H1 (cell line): Measurements from ENCODE around the gene LCN15. TPM values are rescaled to one million over a fixed set of nuclear protein-coding genes. Genes with fewer than 3 reads are reported as not detected.

Experiments used
- CTCF ChIA-PET: fragments of 300-600 bp; sonication (Branson Sonifier 250); formaldehyde crosslinking; loops from one replicate; lab custom pipeline; 2021; ENCODE audit not compliant: partially characterized antibody; lab: Charles Lee
- POLR2A ChIA-PET: fragments of 300-600 bp; sonication (Branson Sonifier 250); formaldehyde crosslinking; loops from one replicate; lab custom pipeline; 2021; ENCODE audit warnings: inconsistent platforms; ENCODE audit not compliant: partially characterized antibody; lab: Charles Lee
- DNase-seq, 2 experiments: peaks; one replicate each; pipeline versions ENCODE4 v3.0.0 to v3.0.0-alpha.2; 2010 to 2022; ENCODE audit warnings: low spot score in 2 of 2, low read depth in 1 of 2, mixed read lengths in 1 of 2
- FAIRE-seq: peaks from 2 replicates; lab custom pipeline; 2011; peaks lifted over from hg19 to GRCh38; lab: Jason Lieb, UNC
- H2AFZ ChIP-seq: 2 replicates; pipeline ENCODE4 v1.8.1; 2012; ENCODE audit warnings: low read length, inconsistent platforms
- H2AK5ac ChIP-seq: 2 replicates; pipeline ENCODE4 v1.6.1; 2013; ENCODE audit warnings: low read depth, low read length
- H2BK120ac ChIP-seq: replicated peaks from 2 replicates; pipeline ENCODE3; 2013; ENCODE audit warnings: low read depth, low read length, inconsistent platforms
- H2BK12ac ChIP-seq: 2 replicates; pipeline ENCODE4 v1.6.1; 2013; ENCODE audit warnings: low read depth, low read length
- H2BK15ac ChIP-seq: 2 replicates; pipeline ENCODE4 v1.6.1; 2013; ENCODE audit warnings: low read length
- H2BK20ac ChIP-seq: 2 replicates; pipeline ENCODE4 v1.6.1; 2013; ENCODE audit warnings: low read length
- H2BK5ac ChIP-seq: 2 replicates; pipeline ENCODE4 v1.6.1; 2013; ENCODE audit warnings: low read depth, low read length
- H3K14ac ChIP-seq: 2 replicates; pipeline ENCODE4 v1.6.1; 2013; ENCODE audit warnings: inconsistent platforms; ENCODE audit not compliant: insufficient read length
- H3K18ac ChIP-seq: 2 replicates; pipeline ENCODE4 v1.6.1; 2013; ENCODE audit warnings: low read length; ENCODE audit errors: extremely low read depth
- H3K23ac ChIP-seq: 2 replicates; pipeline ENCODE4 v1.6.1; 2013; ENCODE audit warnings: inconsistent platforms; ENCODE audit not compliant: insufficient read length
- H3K23me2 ChIP-seq: 2 replicates; pipeline ENCODE4 v1.6.1; 2013; ENCODE audit warnings: low read depth, low read length
- H3K27ac ChIP-seq: 2 replicates; pipeline ENCODE4 v1.6.1; 2011; ENCODE audit warnings: low read depth, low read length, inconsistent platforms
- H3K27me3 ChIP-seq, 4 experiments: replicated peaks in 1 of 4; 1 replicate in 1 of 4; 2 replicates in 3 of 4; pipeline versions ENCODE4 v1.6.1 to v1.8.1; 2011 to 2013; ENCODE audit warnings: low read length in 3 of 4, mild to moderate bottlenecking in 3 of 4, inconsistent platforms in 2 of 4, mixed read lengths in 2 of 4, moderate library complexity in 1 of 4; ENCODE audit not compliant: control insufficient read depth in 3 of 4, insufficient read depth in 3 of 4; ENCODE audit errors: extremely low read depth in 1 of 4
- H3K36me3 ChIP-seq, 4 experiments: 2 replicates each; pipeline versions ENCODE4 v1.6.1 to v1.8.1; 2011 to 2013; ENCODE audit warnings: mild to moderate bottlenecking in 4 of 4, low read length in 3 of 4, moderate library complexity in 2 of 4, control low read depth in 1 of 4, inconsistent platforms in 1 of 4; ENCODE audit not compliant: insufficient read depth in 4 of 4, control insufficient read depth in 2 of 4
- H3K4ac ChIP-seq: replicated peaks from 2 replicates; pipeline ENCODE3; 2013; ENCODE audit warnings: low read length, low read depth, mixed read lengths, inconsistent platforms; ENCODE audit not compliant: insufficient read length
- H3K4me1 ChIP-seq, 4 experiments: replicated peaks in 1 of 4; 1 replicate in 1 of 4; 2 replicates in 3 of 4; pipeline versions ENCODE4 v1.6.1 to v1.8.1; 2011 to 2013; ENCODE audit warnings: low read length in 3 of 4, inconsistent platforms in 2 of 4, mixed read lengths in 1 of 4; ENCODE audit not compliant: insufficient read depth in 4 of 4, control insufficient read depth in 3 of 4
- H3K4me2 ChIP-seq, 2 experiments: 2 replicates each; pipeline versions ENCODE4 v1.6.1 to v1.8.1; 2011 to 2013; ENCODE audit warnings: low read depth in 2 of 2, low read length in 2 of 2, control low read depth in 1 of 2, inconsistent platforms in 1 of 2, mild to moderate bottlenecking in 1 of 2; ENCODE audit not compliant: insufficient read depth in 1 of 2
- H3K4me3 ChIP-seq, 4 experiments: fragments of 200-600, 300-600 bp in 1 of 4; sonication (generic), shearing (Covaris generic), sonication (Bioruptor Twin) in 1 of 4; 2 replicates each; pipeline versions ENCODE4 v1.5.1 to v1.8.1; 2011 to 2016; ENCODE audit warnings: low read length in 4 of 4, low read depth in 3 of 4, control low read depth in 2 of 4, inconsistent platforms in 2 of 4, mild to moderate bottlenecking in 2 of 4, mixed read lengths in 1 of 4, moderate library complexity in 1 of 4; ENCODE audit not compliant: insufficient read depth in 2 of 4; ENCODE audit errors: extremely low read depth in 1 of 4
- H3K56ac ChIP-seq: replicated peaks from 2 replicates; pipeline ENCODE3; 2013; ENCODE audit warnings: low read depth, mild to moderate bottlenecking, mixed read lengths, low read length, inconsistent platforms; ENCODE audit not compliant: insufficient read length
- H3K79me1 ChIP-seq: 2 replicates; pipeline ENCODE4 v1.6.1; 2013; ENCODE audit warnings: low read depth, low read length, control low read depth
- H3K79me2 ChIP-seq, 2 experiments: 2 replicates each; pipeline versions ENCODE4 v1.6.1 to v1.8.1; 2012 to 2013; ENCODE audit warnings: low read length in 2 of 2, mild to moderate bottlenecking in 2 of 2, inconsistent platforms in 1 of 2; ENCODE audit not compliant: insufficient read depth in 2 of 2, control insufficient read depth in 1 of 2
- H3K9ac ChIP-seq, 4 experiments: replicated peaks in 1 of 4; 1 replicate in 1 of 4; 2 replicates in 3 of 4; pipeline versions ENCODE4 v1.6.1 to v1.8.1; 2011 to 2013; ENCODE audit warnings: low read depth in 3 of 4, low read length in 3 of 4, control low read depth in 2 of 4, mild to moderate bottlenecking in 2 of 4, moderate library complexity in 2 of 4, inconsistent platforms in 1 of 4; ENCODE audit errors: extremely low read depth in 1 of 4
- H3K9me3 ChIP-seq, 2 experiments: 2 replicates each; pipeline versions ENCODE4 v1.6.1 to v1.8.1; 2012 to 2013; ENCODE audit warnings: mild to moderate bottlenecking in 2 of 2, moderate library complexity in 2 of 2, control low read depth in 1 of 2, inconsistent platforms in 1 of 2, low read depth in 1 of 2, low read length in 1 of 2, mixed read lengths in 1 of 2; ENCODE audit not compliant: insufficient read depth in 2 of 2
- H4K20me1 ChIP-seq, 2 experiments: replicated peaks in 1 of 2; 2 replicates each; pipeline versions ENCODE3 to v1.8.1; 2011 to 2013; ENCODE audit warnings: inconsistent platforms in 2 of 2, low read length in 2 of 2, mild to moderate bottlenecking in 1 of 2; ENCODE audit not compliant: insufficient read depth in 2 of 2, control insufficient read depth in 1 of 2
- H4K5ac ChIP-seq: 2 replicates; pipeline ENCODE4 v1.6.1; 2013; ENCODE audit warnings: low read length, low read depth, mixed read lengths, inconsistent platforms; ENCODE audit not compliant: insufficient read length
- H4K8ac ChIP-seq: 2 replicates; pipeline ENCODE4 v1.8.0; 2013; ENCODE audit warnings: mild to moderate bottlenecking, moderate library complexity, low read length, inconsistent platforms; ENCODE audit not compliant: insufficient read depth; ENCODE audit errors: extremely low read depth
- H4K91ac ChIP-seq: replicated peaks from 2 replicates; pipeline ENCODE3; 2013; ENCODE audit warnings: low read length, mixed read lengths, inconsistent platforms; ENCODE audit not compliant: insufficient read length
- CBX5 ChIP-seq: fragments of 300-800, 300-1000 bp; sonication (generic); IDR thresholded peaks from 2 replicates; pipeline ENCODE4 v1.7.1; 2016; ENCODE audit warnings: antibody characterized with exemption, low read length, low read depth
- CHD1 ChIP-seq: IDR thresholded peaks from 2 replicates; pipeline ENCODE4 v1.6.1; 2012; ENCODE audit warnings: low read depth, low read length, improper control_type of control experiment
- TCF12 ChIP-seq: IDR thresholded peaks from 2 replicates; pipeline ENCODE4 v1.6.1; 2011; ENCODE audit warnings: low read depth, mild to moderate bottlenecking, low read length
- WGBS, 2 experiments: shearing (Covaris generic) in 1 of 2; methylation state at CpG; one replicate each; pipeline versions ENCODE4 v1.1.6 to v1.1.7; 2013 to 2015; ENCODE audit warnings: low lambda C conversion rate in 2 of 2, mixed read lengths in 2 of 2, inconsistent platforms in 1 of 2, low coverage in 1 of 2, missing lambda C conversion rate in 1 of 2; ENCODE audit not compliant: insufficient replicate concordance in 2 of 2, insufficient coverage in 1 of 2, insufficient read length in 1 of 2; ENCODE audit errors: extremely low coverage in 1 of 2, missing lambda C conversion rate in 1 of 2; 5-methylcytosine and 5-hydroxymethylcytosine counted together
- polyA plus RNA-seq, 7 experiments: library from polyadenylated mRNA; depleted of rRNA in 3 of 7; stranded (reverse) in 5 of 7; unstranded in 2 of 7; fragments of >200 nt in 5 of 7; fragments of 200-250 nt in 2 of 7; gene quantifications; 1 replicate in 5 of 7; 2 replicates in 1 of 7; 4 replicates in 1 of 7; pipeline versions ENCODE4 v1.2.1 to v1.2.3, GENCODE V29; 2011 to 2013; ENCODE audit warnings: missing spikeins in 2 of 7, mixed read lengths in 2 of 7
- total RNA-seq: library from RNA; stranded (reverse); fragmentation: NEBNext Ultra II Directional; extraction: Animal tissue kit (Norgen Biotek cat#: 25700); gene quantifications from 2 replicates; pipeline ENCODE4 v1.2.1, GENCODE V29; 2021

LCN15 gene
- total and polyA plus RNA-seq, 2 of the 8 experiments (the other 6 are each of a cell fraction or from before 2014, with no cell fraction given), result 0.08 to 0.47 TPM

- no peak for DNase-seq
- CTCF ChIA-PET, result interaction anchor here (1.3 to 8.0 kb wide), 3 partner anchors 15 to 247 kb away, joined by 3 to 88 read pairs (median 5); partner anchors contain the start of genes AJM1 and LCN15
- no peak for TF ChIP-seq TCF12
- no peak for TF ChIP-seq CBX5
- no peak for TF ChIP-seq CHD1
Observed at GRCh38 chr9:136782452-136782851, 18.1 kb upstream of the LCN15 start.

More at GRCh38 chr9:136782452-136782851, 18.1 kb upstream of the LCN15 start:
- Histone ChIP-seq H3K23ac (no peak overlapping the region), H4K20me1 (no peaks in the 10 kb centered on the region), H3K56ac (no peak overlapping the region), H4K5ac (no peak overlapping the region), H3K36me3 (no peaks in the 10 kb centered on the region), H3K79me2 (no peaks in the 10 kb centered on the region), H3K9ac (no peak overlapping the region), H3K14ac (no peak overlapping the region), H2BK20ac (no peak overlapping the region), H2BK120ac (no peak overlapping the region), H2AFZ (no peak overlapping the region), H2AK5ac (no peak overlapping the region), H3K27me3 (peaks cover 0 to 4% (median 1%) of the 10 kb centered on the region in 4 experiments; a peak in 3 of 7 replicates), H3K4ac (no peak overlapping the region), H3K18ac (no peak overlapping the region), H2BK12ac (no peak overlapping the region), H3K27ac (no peak overlapping the region), H3K4me1 (no peaks in the 10 kb centered on the region; a peak in 1 of 7 replicates), H3K79me1 (no peaks in the 10 kb centered on the region), H3K23me2 (no peaks in the 10 kb centered on the region), H3K4me3 (no peak overlapping the region), H3K4me2 (no peak overlapping the region), H3K9me3 (no peaks in the 10 kb centered on the region; a peak in 1 of 4 replicates), H2BK15ac (no peak overlapping the region), H4K91ac (no peak overlapping the region), H2BK5ac (no peak overlapping the region), H4K8ac (no peak overlapping the region)
- POLR2A ChIA-PET, result no interaction called here
- FAIRE-seq, result no peak
- 98% methylated on average over 3 of the region's 3 CpGs; no CpG with 5 or more reads in 1 of the 2 experiments for WGBS, 2 experiments
